ENCODE data around the gene REC114.

The REC114 gene

DNA sequence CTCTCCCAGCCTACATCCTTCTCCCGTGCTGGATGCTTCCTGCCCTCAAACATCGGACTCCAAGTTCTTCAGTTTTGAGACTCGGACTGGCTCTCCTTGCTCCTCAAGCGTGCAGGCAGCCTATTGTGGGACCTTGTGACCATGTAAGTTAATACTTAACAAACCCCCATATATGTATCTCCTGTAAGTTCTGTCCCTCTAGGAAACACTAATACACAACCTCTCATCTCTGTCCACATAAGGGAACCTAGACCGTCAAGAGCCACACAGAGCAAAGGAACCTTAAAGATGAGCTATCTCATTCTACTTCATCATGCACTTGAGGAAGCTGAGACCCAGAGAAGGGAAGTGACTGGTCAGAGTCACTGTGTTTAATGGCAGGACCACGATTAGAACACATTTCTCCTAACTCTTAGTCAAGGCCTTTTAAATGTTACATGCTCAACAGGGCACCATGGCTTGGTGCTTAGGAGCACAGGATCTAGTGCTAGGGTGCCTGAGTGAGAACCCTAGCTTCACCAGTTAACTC lies 140.0 kb downstream of the REC114 start:
- DNase-seq = no peak

DNA sequence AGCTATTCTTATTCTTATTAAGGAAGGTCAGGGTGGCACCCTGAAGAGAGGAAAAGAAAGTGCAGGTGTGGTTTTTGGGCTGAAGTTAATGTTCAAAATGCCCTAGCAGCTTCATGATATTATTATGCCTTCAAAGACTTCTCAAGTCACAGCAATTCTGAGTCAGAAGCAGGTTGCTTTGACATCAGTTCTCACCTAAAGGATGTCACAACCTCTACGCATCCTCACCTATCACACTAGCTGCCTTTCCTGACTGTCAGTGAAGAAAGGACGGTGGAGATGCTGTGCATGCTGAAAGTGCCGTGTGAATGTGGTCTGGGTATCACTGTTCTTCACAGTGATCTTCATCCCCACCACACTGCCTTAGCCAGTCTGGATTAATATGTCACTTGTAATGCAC lies 140.6 kb downstream of the REC114 start:
- no peak for DNase-seq

GRCh38 chr15:73584699-73585420 lies 141.9 kb downstream of the REC114 start:
- DNase-seq = no peak

DNA sequence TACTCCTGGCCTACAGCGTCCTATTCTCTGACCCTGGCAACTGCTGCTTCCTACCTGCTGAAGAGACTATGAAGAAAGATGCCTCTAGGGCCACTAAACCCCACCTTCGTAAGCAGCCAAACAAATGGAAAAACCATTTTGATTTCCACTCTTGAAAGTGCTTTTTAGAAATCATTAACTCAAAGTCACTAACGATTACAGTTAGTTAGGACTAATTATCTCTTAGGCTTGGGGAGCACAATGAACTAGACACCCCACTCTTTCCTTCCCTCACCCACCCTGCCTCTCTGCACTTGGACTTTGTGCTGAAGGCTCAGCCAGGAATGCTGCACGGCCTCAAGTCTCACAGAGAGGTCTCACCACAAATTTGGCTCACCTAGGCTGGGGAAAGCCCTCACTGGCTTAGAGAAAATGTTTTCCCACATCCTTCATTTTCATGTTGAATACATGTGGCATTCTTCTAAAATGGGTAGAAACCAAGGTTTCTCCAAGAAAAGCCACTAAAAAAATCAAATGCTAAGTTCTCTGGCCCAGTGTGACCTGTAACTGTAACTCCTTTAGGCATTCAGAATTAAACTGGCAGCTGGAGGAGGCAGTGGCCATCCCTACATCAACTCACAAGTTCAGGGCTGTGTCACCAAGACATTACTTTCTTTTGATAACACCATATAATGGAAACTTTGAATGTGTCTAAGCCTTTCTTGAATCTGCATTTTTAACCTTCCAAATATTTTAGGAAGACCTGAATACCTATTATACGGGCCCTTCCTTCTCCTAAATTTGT lies 143.1 kb downstream of the REC114 start:
- DNase-seq = no peak

GRCh38 chr15:73589766-73590165 lies 146.8 kb downstream of the REC114 start:
- DNase-seq = no peak

GRCh38 chr15:73590263-73590662 lies 147.3 kb downstream of the REC114 start:
- no peak for DNase-seq

DNA sequence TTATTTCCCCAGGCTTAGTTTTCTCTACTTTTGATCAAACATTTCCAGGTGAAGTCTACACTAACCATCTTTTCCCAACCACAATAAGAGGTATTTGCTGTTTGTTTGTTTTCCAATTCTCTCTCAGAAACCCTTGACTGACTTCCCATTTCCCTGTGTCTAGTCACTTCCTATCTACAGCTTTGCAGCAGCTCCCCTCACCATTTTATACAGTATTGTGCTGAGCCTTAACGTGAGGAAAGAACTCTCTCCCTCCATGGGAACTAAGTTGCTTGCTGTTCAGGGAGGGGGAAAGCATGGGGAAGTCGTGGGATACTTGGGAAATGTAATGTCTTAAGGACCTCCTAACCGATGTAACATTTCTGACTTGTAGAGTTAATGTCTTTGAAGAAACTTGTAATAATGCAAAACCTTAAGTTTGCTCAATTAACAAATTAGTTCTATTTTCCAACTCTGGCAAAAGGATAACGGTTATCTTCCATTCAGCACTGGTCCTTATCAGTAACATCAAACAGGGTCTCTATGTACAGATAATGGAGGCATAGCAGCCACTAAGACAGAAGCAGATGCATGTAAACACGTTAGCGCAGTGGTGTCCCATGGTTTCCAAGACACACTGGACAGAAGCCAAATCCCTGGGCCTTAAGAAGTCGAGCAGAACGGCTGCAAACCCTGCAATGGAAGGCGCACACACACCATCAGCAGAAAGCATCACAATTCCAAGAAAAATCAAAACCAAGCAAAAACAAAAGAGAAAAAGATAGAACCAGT lies 150.5 kb downstream of the REC114 start:
- no peak for DNase-seq

DNA sequence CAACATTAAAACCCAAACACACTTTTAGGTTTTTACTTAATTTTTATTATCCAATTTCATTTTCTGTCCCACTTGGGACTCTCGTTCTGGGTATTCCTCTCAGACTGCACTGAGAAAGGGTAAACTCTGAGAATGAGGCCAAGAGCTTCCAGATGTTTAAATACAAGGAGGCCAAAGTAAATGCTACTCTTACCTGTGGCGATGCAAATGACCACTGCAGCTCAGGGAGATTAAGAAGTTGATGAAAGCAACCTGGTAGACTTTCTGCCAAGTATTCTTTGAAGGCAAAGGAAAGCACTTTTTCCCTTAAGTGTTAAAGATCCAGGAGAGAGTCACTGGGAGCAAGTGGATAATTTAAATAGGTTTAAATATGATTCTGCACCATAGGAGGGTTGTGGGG lies 151.1 kb downstream of the REC114 start:
- no peak for DNase-seq

DNA sequence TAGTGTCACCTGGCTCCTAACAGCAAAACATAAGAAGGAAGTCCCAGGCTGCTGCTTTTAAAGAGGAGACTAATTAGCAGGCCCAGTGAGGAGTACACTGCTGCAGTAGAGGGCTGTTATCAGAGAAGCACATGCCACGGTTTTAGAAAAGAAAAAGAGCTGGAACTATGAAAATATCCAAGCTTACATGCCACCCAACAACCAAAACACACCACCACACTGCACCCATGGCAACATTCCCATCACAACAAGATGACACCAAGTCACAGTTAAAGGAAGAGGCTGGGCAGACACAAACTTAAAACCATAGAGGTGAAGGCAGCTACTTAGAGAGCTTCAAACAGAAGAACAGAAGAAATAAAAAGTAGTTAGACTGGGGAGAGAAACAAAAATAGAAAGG lies 153.2 kb downstream of the REC114 start:
- DNase-seq = no peak

- DNase-seq = no peak
These were observed 154.2 kb downstream of the REC114 start for GRCh38 chr15:73597036-73597638.

DNA sequence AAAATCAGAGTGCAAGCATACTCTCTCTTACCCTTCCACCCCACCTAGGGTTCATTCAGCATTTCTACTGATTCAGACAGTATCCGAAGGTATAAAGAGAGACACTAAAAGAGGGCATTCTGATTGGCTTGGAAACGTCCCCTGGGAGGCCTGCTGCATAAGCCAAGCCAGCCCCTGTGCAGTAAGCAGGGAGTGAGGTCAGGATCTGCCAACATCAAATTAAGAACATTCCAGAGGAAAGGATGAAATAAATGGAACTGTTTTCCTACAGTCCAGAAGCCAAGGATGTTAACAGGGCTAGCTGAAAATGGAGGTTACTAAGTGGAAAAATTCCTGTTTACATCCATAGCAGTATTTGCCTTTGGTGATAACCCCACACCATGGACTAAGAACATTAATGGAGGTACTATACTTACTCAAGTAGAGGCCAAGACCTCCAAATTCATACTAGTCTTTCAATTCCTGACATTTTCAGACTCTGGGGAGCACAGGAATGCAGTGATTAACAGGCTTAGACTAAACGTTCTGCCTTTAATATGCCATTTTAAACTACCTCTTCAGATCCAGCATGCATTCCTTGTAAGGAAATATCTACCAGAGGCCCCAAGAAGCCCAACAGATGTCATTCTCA lies 155.7 kb downstream of the REC114 start:
- DNase-seq = no peak

GRCh38 chr15:73599934-73600333 lies 157.0 kb downstream of the REC114 start:
- DNase-seq = no peak

- no peak for DNase-seq
These were observed 157.7 kb downstream of the REC114 start for GRCh38 chr15:73600413-73601335.

DNA sequence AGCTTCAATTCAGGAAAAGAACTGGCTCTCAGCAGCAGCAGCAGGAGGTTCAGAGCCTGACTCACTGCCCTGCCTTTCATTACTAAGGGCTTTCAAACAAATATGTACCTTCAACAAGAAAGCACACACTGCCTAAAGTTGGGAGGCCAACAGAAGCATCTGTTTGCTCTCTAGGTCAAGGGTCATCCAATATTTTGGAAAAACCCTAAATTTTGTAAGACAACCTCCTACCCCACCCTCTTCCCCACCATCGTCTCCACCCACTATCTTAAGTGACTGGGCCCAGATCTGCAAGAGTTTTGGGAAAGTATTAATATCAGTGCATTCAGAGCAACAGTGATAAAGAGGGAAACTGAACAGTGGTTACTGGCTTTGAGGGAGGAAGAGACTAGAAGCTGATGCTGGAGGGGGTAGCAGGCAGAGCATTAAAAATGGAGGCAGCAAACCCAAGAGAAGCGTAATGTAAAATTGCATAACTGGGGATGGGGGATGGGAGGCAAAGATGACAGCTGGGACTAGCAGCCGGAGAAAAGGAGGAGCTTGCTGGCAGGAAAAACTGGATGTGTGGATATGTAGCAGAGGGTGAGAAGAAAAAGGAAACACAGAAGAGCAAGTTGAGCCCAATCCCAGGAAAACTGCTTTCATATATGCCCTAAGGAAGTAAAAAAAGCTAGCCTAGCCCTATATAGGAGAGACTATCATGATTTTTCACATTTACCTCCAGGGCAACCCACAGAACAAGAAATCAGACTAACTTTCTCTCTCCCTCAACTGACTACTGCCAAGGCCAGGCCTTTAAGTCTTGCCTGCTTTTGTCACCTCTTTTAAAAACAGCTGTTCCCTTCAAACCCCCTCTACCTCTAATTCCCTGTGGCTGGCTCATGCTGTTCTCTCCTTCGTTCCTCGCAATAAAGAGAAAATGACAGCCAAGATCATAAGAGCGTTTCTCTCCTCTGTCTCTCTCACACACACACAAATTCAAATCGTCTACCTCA lies 158.8 kb downstream of the REC114 start:
- no peak for DNase-seq

- DNase-seq = no peak
These were observed 159.5 kb downstream of the REC114 start for GRCh38 chr15:73602446-73602843.

- DNase-seq = no peak
These were observed 160.0 kb downstream of the REC114 start for GRCh38 chr15:73602992-73603391.

- DNase-seq = no peak
These were observed 161.5 kb downstream of the REC114 start for GRCh38 chr15:73604477-73604876.

DNA sequence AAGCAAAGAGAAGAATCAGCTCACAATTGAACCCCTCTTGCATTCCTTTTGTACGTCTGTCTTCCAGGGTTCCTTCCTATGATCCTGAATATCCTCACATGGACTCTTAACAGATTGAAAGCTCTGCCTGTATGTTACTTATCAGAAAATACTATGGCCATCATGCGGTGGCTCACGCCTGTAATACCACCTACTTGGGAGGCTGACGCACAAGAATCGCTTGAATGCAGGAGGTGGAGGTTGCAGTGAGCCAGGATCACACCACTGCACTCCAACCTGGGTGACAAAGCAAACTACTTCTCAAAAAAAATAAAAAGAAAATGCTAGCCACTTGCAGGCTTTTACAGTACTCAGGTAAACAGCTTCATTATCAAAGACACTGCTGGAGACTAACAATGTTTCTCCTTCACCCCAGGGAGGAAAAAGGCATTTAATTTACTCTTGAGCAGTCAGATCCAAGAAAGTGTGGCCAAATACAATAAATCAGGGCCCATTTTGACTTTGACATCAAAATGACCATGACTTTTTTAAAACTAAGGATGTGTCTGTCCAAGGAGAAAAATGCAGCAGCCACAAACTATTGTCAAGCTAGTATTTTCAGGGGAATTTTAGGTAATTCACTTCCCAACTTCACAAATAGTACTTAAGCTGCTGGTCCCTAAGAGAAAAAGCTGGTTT lies 162.9 kb downstream of the REC114 start:
- no peak for DNase-seq

GRCh38 chr15:73607405-73607804 lies 164.4 kb downstream of the REC114 start:
- DNase-seq = no peak

Data from activated CD4-positive, alpha-beta T cell treated with anti-CD3 and anti-CD28 coated beads for 1 hour (primary cell).